Mesenteric fat pad (tissue), 1 donor: ENCODE data around the gene TNFRSF1B. TPM values are rescaled to one million over a fixed set of nuclear protein-coding genes. Genes with fewer than 3 reads are reported as not detected.

ENCODE experiments used
- microRNA-seq: library from miRNA; unstranded; fragments of <30 nt; microRNA quantifications from one replicate; pipeline ENCODE4 v1.2.0, GENCODE V29; 2020; ENCODE audit warnings: borderline number of aligned reads
- total RNA-seq: library from RNA; stranded (reverse); fragmentation: NEBNext Ultra II Directional; extraction: Animal tissue kit (Norgen Biotek cat#: 25700); gene quantifications from one replicate; pipeline ENCODE4 v1.2.1, GENCODE V29; 2021
- donor health status: DM: yes; HTN: yes; CAD: no.

The TNFRSF1B gene
- total RNA-seq, 1 donor from 2014 or later = 95.6 TPM

Small RNAs within 50 kb of the gene (microRNA-seq; reads per million reads assigned to microRNA genes)
- not detected for gene MIR4632
- 2.2 reads per million for gene MIR7846

Other genes starting within 250 kb of the TNFRSF1B start
- gene KIAA2013, start 240.6 kb upstream of the TNFRSF1B start, total RNA-seq = 35.9 TPM
- gene PLOD1, start 232.3 kb upstream of the TNFRSF1B start, total RNA-seq = 66.9 TPM
- gene MFN2, start 186.5 kb upstream of the TNFRSF1B start, total RNA-seq = 93.6 TPM
- gene MIIP, start 147.5 kb upstream of the TNFRSF1B start, total RNA-seq = 35.7 TPM
- gene TNFRSF8, start 103.7 kb upstream of the TNFRSF1B start, total RNA-seq = 2.1 TPM
- gene VPS13D, start 63.0 kb downstream of the TNFRSF1B start, total RNA-seq = 143 TPM